GM12892 (cell line): Measurements from ENCODE around the gene PYDC1.

Experiments
- POLR2A ChIP-seq: IDR thresholded peaks from 2 replicates; pipeline ENCODE4 v1.6.1; 2011; ENCODE audit warnings: low read depth, low read length, control low read depth
- POLR2AphosphoS5 ChIP-seq: IDR thresholded peaks from 2 replicates; pipeline ENCODE4 v1.6.1; 2011; ENCODE audit warnings: low read depth, low read length, control low read depth
- TAF1 ChIP-seq: IDR thresholded peaks from 2 replicates; pipeline ENCODE4 v1.6.1; 2011; ENCODE audit warnings: low read depth, mild to moderate bottlenecking, control low read depth, low read length, borderline replicate concordance

DNA sequence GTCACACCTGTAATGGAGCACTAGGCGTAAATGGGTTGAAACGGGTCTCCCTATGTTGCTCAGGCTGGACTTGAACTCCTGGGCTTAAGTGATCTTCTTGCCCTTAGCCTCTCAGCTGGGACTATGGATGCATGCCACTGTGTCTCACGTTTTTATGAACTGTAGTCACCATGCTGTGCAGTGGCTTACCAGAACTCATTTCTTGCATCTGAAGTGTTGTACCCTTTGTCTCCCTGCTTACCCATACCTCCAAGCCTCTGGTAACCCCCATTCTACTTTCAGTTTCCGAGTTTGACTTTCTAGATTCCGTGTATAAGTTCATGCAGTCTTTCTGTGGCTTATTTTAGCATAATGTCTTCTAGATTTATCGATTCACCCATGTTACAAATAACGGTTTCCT, 22.0 kb downstream of the PYDC1 start:
- TF ChIP-seq POLR2AphosphoS5 (peak; percentile 95), POLR2A (peak; percentile 71), TAF1 (no peak)
